Measurements from ENCODE around the gene TSSK2. TPM values are rescaled to one million over a fixed set of nuclear protein-coding genes. Genes with fewer than 3 reads are reported as not detected.

TSSK2 gene
- total RNA-seq, 2 donors from 2014 or later: 0.20 to 0.29 TPM

DNA sequence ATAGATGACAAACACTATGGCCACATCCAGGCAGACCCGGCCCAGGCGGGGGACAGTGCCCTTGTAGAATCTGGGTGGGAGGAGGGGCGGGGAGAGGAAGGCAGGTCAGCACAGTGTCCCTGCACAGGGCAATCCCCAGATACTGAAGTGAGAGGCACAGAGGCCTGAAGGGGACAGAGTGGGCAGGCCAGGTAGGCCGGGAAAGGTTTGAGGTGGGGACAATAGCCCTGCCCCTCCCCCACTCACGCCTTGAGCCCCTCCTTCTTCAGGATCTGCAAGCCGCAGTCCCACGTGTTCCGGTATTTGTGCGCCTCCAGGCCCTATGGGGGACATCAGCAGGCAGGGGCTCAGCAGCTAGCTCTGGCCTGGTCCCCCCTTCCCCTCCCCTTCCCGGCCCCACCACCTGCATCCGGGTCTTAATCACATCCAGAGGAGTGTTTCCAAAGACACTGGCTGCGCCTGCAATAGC is 45.1 kb downstream of the TSSK2 start:
- Mint-ChIP-seq H3K27ac (no peak overlapping the region), H3K4me3 (peak overlapping the region; percentile 50)
- no peak for DNase-seq

DNA sequence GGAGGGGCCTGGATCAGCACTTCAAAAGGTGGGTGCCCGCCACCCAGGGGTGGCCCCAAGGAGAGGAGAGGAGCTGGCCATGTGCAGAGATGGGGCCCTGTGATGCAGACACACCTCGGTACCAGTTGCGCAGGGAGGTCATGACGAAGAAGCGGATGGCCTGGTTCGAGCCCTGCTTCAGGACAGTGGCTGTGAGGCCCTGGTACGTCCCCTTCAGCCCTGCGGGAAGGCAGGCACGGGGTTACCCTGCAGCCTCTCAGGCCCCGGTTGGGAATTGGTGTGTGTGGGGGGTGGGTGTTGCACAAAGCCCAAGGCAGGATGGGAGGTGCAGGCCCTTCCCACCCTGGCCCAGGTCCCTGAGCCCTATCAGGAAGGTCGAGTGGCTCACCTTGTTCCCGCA is 45.6 kb downstream of the TSSK2 start:
- DNase-seq (no peak), ATAC-seq (no peak)
- no peaks in the 10 kb centered on the region for H3K36me3 Mint-ChIP-seq (ENCODE audit: low read depth)

More for the DNA sequence above, 45.1 kb downstream of the TSSK2 start:
- Mint-ChIP-seq H3K4me1 (peaks cover 26% of the 10 kb centered on the region), H3K27me3 (no peaks in the 10 kb centered on the region), H3K36me3 (ENCODE audit: low read depth) (no peaks in the 10 kb centered on the region)
- H3K9me3 ChIP-seq (ENCODE audit: control insufficient read depth, low read length, poor library complexity, severe bottlenecking): no peaks in the 10 kb centered on the region
- ATAC-seq: no peak

DNA sequence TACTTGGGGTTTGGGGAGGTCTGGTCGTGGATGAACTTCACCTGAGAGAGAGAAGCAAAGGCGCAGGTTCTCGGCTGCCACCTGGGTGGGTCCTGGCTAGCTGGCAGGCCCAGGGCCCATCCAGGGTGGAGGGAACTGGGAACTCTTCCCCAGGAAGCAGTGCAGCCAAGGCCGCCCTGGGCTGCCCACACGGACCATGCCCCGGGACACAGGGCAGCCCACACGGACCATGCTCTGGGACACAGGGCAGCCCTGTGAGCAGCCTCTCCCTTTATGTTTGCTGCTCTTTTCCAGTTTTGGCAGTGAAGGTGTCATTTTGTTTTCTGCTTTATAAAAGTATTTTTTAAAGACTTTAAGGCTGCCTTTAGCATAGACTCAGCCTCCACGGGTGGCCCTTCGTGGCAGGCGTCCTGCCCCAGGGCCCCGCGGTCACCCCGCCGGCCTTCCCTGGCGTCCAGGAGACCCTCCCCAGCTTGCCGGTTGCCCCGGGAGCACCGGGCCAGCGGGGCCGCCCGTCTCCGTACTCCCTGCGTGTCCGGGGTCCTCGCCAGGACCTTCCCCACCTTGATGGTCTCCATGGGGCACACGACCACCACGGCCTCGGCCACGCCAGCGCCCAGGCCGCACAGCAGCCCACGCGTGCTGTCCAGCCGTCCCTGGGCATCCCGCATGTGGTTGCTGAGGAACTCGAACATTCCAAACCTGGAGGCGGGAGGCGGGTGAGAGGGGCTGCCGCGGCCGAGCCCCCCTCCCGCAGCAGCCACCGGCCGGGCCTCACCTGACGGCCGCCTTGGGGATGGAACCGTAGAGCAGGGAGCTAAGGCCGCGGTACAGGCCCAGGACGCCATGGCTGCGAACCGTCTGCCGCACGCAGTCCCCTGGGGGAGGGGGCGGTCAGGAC is 46.3 kb downstream of the TSSK2 start:
- H3K36me3 Mint-ChIP-seq (ENCODE audit: low read depth): no peaks in the 10 kb centered on the region
- peaks cover 26% of the 10 kb centered on the region for H3K4me1 Mint-ChIP-seq
- no peaks in the 10 kb centered on the region for H3K27me3 Mint-ChIP-seq
- no peak overlapping the region for H3K27ac Mint-ChIP-seq
- peak overlapping the region; percentile 76 for H3K4me3 Mint-ChIP-seq
- no peaks in the 10 kb centered on the region for H3K9me3 ChIP-seq (ENCODE audit: control insufficient read depth, low read length, poor library complexity, severe bottlenecking)
- ATAC-seq (peak; percentile 1), DNase-seq (no peak)

More for the DNA sequence above, 45.6 kb downstream of the TSSK2 start:
- H3K4me3 Mint-ChIP-seq: peak overlapping the region; percentile 50
- H3K27me3 Mint-ChIP-seq: no peaks in the 10 kb centered on the region
- H3K27ac Mint-ChIP-seq: no peak overlapping the region
- no peaks in the 10 kb centered on the region for H3K9me3 ChIP-seq (ENCODE audit: control insufficient read depth, low read length, poor library complexity, severe bottlenecking)
- H3K4me1 Mint-ChIP-seq: peaks cover 27% of the 10 kb centered on the region

DNA sequence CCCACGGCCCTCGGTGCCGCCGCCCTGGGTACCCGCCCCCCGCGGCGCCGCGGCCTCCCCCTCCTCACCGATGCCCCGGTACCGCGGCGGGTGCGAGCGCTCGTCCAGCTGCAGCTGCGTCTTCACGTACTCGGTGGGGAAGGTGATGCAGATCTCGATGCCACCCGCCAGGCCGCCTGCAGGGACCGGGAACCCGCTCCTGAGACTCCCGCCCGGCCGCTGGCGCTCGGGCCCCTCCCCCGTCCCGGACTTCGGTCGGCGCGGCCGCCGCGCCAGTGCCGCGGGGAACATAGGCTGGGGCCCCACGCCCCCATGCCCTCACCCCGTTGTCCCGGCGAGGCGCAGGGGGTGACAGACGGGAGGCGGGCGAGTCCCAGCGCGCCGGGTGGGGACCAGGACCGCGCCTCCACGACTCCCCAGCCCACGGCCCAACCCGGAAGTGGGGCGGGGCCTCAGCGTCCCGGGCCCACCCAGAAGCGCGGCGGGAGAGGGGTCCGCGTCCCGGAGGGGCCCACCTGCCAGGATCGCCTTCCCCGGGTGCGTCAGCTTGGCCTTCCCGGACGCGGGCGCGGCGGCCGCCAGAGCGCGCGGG is 47.1 kb downstream of the TSSK2 start:
- ATAC-seq: peak; percentile 70
- DNase-seq: peak in 2 of 3 donors; percentile 64
- Mint-ChIP-seq H3K4me3 (peak overlapping the region; percentile 76), H3K27me3 (no peaks in the 10 kb centered on the region), H3K4me1 (peaks cover 22% of the 10 kb centered on the region), H3K36me3 (ENCODE audit: low read depth) (no peaks in the 10 kb centered on the region), H3K27ac (no peak overlapping the region)
- H3K9me3 ChIP-seq (ENCODE audit: control insufficient read depth, low read length, poor library complexity, severe bottlenecking): no peaks in the 10 kb centered on the region

DNA sequence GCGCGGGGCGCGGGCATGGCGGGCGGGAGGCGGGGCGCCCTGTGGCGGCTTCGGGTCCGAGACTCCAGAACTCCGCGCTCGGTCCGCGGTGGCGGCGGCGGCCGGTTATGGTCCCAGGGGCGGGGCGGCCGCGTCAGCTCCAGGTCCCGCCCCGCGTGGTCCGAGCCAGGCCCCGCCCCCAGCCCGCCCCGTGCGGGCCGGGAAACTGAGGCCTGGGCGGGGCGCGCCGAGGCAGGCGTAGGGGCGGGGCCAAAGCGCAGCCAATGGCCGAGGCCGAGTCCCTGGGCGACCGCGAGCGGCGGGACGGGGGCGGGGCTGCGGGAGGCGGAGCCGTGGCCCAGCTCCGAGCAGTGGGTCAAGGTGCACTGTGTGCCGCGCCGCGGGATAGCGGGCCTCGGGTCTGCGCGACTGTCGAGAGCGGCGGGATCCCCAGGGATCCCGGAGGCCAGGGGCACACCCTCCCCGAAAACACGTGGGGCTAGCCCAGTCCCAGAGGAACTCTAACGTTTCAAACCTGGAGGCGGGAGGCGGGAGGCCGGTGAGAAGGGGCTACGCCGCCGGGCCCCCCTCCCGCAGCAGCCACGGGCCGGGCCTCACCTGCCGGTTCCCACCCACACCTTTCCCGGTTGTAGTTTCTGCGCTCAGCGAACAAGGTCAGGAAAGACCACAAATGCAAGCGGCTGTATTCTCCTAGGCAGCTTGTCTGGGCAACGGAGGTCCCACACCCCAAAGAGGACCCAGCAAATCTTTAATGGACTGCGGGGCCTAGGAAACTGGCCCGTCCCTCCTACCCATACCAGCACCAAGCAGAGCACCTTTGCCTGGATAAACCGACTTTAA is 47.8 kb downstream of the TSSK2 start, which contains the start of gene SLC25A1:
Gene SLC25A1 (minus strand): TSS at position 80 of the 840 bp plus-strand sequence. CDS start 63 bp downstream, at position 17.
- H3K4me1 Mint-ChIP-seq: peaks cover 17% of the 10 kb centered on the region
- no peaks in the 10 kb centered on the region for H3K9me3 ChIP-seq (ENCODE audit: control insufficient read depth, low read length, poor library complexity, severe bottlenecking)
- H3K36me3 Mint-ChIP-seq (ENCODE audit: low read depth): no peaks in the 10 kb centered on the region
- DNase-seq (peak; percentile 44 to 81 (median 77)), ATAC-seq (peak; percentile 78)
- no peaks in the 10 kb centered on the region for H3K27me3 Mint-ChIP-seq
- H3K4me3 Mint-ChIP-seq: peak within 1 kb of the TSS; percentile 88
- peak within 1 kb of the TSS; percentile 54 for H3K27ac Mint-ChIP-seq

DNA sequence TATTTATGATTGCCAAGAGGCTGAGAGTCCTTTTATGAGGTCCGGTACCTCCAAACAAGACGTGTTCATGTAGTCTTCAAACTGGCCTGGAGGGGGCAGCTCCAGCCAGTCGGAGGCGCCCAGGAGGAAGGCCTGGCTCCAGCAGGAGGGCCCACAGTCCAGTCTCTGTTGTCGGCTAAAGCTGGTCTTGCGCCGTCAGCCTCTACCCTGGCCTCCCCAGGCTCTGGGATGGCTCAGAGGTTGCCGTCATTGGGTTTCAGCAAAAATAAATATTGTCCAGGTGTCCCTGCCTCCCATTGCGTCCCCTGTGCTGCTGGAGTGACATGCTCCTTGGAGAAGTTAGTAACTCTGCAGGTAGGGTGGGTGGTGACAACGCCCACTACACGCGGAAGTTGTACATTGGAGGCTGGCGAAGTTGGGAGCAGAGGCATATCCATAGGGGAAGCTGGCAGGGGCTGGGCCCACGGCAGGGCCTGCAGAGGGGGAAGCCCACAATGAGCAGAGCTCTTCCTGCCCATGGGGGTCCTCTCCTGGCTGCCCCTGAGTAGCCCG is 48.5 kb downstream of the TSSK2 start:
- no peaks in the 10 kb centered on the region for H3K9me3 ChIP-seq (ENCODE audit: control insufficient read depth, low read length, poor library complexity, severe bottlenecking)
- Mint-ChIP-seq H3K27ac (peak overlapping the region; percentile 54), H3K4me3 (peak overlapping the region; percentile 88), H3K4me1 (peaks cover 17% of the 10 kb centered on the region), H3K27me3 (no peaks in the 10 kb centered on the region), H3K36me3 (ENCODE audit: low read depth) (no peaks in the 10 kb centered on the region)
- DNase-seq: no peak
- ATAC-seq: peak; percentile 50

DNA sequence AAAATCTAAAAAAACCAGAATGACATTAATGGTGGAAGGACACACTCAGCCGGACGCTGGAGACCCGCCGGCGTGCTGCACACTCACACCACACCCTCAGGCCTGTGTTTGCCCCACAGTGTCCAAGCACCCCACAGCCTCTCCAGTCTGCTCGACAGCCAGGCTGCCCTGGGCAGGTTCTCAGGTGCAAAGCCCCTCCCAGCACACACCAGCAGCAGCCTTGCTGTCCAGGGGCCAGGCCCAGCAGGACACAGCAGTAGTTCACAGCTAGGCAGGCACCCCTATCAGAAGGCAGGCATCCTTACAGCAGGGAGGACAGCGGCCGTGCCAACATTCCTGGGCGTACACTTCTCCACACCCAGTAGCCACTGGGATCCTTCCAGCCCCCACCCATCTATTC is 49.1 kb downstream of the TSSK2 start:
- H3K27me3 Mint-ChIP-seq: no peaks in the 10 kb centered on the region

DNA sequence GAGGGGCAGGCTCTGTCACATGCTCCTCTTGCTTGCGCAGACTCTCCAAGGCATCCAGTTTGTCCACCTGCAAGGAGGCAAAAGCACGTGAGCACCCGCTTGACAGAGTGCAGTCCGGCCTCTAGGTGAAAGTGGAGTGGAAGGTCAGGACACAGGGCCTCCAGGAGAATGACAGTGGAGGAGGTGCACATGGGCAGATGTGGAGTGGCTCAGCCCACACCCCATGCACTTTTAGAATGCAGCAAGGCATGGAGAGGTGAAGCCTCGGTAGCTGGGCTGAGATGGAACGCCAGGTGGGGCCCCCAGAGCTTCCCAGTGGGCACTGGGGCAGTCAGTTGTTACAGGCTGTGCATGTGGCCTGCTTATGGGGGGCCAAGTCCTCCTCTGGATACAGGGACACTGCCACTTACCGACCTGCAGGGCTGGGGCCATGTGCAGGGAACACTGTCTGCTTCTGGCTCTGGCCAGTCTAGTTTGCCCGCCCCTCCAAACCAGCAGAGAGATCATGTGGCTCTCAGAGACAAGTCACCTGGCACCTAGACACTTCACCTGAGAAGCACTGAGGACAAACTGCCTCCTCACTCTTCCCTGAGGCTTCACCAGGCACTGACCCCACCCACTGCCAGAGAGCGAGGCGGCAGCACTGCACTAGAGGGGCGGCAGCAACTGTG is 49.8 kb downstream of the TSSK2 start:
- peak overlapping the region; percentile 81 for H3K27ac Mint-ChIP-seq
- DNase-seq (no peak), ATAC-seq (no peak)
- peaks cover 15% of the 10 kb centered on the region for H3K4me1 Mint-ChIP-seq
- H3K36me3 Mint-ChIP-seq (ENCODE audit: low read depth): no peaks in the 10 kb centered on the region
- no peaks in the 10 kb centered on the region for H3K27me3 Mint-ChIP-seq
- H3K9me3 ChIP-seq (ENCODE audit: control insufficient read depth, low read length, poor library complexity, severe bottlenecking): no peaks in the 10 kb centered on the region
- no peak overlapping the region for H3K4me3 Mint-ChIP-seq

More for the DNA sequence above, 49.1 kb downstream of the TSSK2 start:
- H3K4me3 Mint-ChIP-seq: no peak overlapping the region
- DNase-seq (no peak), ATAC-seq (no peak)
- H3K36me3 Mint-ChIP-seq (ENCODE audit: low read depth): no peaks in the 10 kb centered on the region
- no peak overlapping the region for H3K27ac Mint-ChIP-seq
- H3K9me3 ChIP-seq (ENCODE audit: control insufficient read depth, low read length, poor library complexity, severe bottlenecking): no peaks in the 10 kb centered on the region
- H3K4me1 Mint-ChIP-seq: peaks cover 17% of the 10 kb centered on the region

DNA sequence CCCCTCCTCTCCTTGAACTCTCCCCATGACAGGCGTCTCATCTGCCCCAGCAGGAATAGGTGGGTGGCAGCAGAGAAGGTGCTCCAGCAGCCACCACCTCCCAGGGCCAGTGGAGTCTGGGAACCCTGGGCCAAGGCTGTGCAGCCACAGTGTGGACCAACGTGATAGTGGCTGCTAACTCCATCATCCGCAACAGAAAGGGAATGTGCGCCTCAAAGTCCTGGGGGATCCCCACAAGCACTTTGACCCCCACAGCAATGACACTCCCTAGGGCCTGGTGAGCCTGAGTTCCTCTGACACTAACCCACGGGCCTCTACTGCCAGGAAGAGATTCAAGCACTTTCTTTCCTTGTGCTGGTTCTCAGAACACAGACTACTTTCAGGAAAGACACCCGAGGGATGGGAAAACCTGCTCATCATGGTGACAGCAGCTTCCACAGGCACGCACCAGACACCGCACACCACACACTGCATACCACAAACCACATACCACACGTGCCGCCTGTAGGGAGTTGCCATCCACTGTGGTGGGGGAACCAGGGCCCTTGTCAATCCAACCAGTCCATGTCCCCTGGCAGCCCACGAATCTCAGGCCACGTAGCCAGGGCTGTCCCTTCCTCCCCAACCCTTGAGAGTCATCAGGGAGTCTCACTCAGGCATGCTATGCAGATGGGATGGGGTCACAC is 50.8 kb downstream of the TSSK2 start:
- H3K9me3 ChIP-seq (ENCODE audit: control insufficient read depth, low read length, poor library complexity, severe bottlenecking): no peaks in the 10 kb centered on the region

More for the DNA sequence above, 50.8 kb downstream of the TSSK2 start:
- no peak overlapping the region for H3K4me3 Mint-ChIP-seq
- H3K27me3 Mint-ChIP-seq: no peaks in the 10 kb centered on the region
- ATAC-seq (no peak), DNase-seq (no peak)
- no peaks in the 10 kb centered on the region for H3K36me3 Mint-ChIP-seq (ENCODE audit: low read depth)
- peaks cover 15% of the 10 kb centered on the region for H3K4me1 Mint-ChIP-seq
- peak overlapping the region; percentile 81 for H3K27ac Mint-ChIP-seq

All from T-helper 17 cell (primary cell).